KOPT-K1 (cell line): ENCODE measurements around the gene PRKN.
"Not testable (repeated sequence)": the region's sequence is repeated elsewhere in the genome, so short reads cannot be mapped to it uniquely, and the experiment has no call there.

Experiments
- H3K27ac ChIP-seq: fragments of 200-600 bp; sonication (generic); 2 replicates; pipeline ENCODE4 v1.5.1; 2016; ENCODE audit warnings: antibody characterized with exemption, mild to moderate bottlenecking, low read depth, low read length; ENCODE audit not compliant: poor library complexity, severe bottlenecking
- H3K36me3 ChIP-seq: fragments of 200-600 bp; sonication (generic); 2 replicates; pipeline ENCODE4 v1.5.1; 2017; ENCODE audit warnings: antibody characterized with exemption, mild to moderate bottlenecking, low read length, moderate library complexity; ENCODE audit not compliant: insufficient read depth
- H3K9me3 ChIP-seq: fragments of 200-600 bp; sonication (generic); 2 replicates; pipeline ENCODE4 v1.5.1; 2017; ENCODE audit warnings: antibody characterized with exemption, low read length, mild to moderate bottlenecking; ENCODE audit not compliant: insufficient read depth, poor library complexity, severe bottlenecking

Gene PRKN

DNA sequence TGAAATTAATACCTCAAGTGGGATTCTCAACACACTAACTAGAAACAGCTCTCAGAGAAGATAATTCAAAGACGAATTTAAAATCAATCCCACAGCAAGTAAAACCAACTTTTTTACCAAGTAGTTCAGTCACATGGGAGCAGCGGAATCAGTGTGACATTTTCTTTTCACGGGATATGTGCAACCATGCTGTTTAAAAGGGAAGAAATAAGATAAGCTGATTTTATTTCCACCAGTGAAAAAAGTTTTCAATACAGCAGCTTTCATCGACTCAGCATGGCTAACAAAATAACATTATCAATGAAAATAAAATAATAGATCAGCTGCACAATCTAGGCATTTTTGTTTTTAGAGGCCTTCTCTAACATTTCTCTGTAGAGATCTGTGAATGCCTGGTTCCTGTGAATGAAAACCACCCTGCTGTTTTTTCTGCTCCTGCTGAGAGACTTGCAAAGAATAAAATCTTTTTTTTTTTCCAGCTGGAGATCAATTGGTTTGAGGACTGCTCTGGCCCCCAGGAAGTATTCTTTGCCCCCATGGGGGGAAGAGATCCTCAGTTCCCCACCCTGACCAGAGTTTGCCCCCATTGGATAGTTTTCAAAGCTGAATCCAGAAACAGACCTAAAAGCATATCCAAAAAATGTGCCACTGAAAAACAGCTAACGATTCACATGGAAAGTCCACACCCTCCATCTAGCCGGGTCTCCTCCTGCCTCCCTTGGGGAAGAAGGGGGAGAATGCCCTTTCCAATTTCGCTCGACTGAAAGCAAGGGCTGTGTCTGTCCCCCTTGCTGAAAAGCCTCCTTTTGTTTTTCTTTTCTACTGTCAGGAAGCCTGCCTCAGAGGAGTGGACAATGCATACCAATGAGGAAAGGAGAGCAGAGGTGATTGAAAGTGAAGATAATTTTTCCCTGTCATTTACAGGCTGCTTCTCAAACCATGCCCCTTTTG lies 317.6 kb downstream of the PRKN start:
- no peaks in the 10 kb centered on the region for H3K36me3 ChIP-seq
- no peak overlapping the region for H3K27ac ChIP-seq
- H3K9me3 ChIP-seq = no peaks in the 10 kb centered on the region

DNA sequence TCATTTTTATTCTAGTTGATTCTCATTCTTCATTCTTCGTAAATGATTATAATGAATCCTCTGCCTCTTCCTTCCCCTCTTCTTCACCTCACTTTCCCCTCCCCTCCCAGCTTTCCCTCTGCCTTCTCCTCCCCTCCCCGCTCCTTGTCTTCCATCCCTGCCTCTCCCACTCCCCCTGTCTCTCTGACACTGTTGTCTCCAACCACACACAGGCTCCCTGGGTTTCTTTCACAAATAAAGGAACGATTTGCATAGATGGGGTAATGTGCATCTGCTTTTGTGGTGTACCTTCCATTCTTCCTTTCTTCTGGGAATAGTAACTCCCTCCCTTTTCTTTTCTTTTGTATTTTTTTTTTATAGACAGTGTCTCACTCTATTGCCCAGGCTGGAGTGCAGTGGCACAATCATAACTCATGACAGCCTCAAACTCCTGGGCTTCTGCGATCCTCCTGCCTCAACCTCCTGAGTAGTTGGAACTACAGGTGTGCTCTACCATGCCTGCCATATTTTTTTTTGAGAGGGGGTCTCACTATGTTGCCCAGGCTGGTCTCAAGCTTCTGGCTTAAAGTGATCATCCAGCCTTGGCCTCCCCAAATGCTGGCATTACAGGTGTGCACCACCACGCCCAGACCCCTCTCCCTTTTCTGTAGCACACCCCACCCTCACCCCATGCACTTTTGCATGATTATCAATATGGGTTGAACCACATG lies 318.6 kb downstream of the PRKN start:
- no peak overlapping the region for H3K27ac ChIP-seq
- H3K9me3 ChIP-seq = no peaks in the 10 kb centered on the region
- no peaks in the 10 kb centered on the region for H3K36me3 ChIP-seq

DNA sequence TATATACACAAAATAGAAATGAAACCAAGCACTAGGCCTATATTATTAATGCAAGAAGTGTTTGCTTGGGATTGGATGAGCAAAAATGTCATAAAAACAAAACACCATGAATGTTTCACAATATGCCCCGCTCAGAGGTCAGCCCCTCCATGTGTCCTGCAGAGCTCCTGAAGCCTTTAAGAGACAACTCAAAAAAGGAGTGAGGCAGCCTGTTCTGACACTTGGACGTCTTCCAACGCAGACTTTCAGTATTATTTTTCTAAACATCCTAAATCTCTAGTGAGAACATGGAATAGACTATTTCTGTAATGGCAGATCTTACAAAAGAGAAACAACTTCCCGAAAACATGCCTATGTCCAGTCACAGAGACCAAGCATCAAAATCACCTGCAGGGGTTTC lies 322.6 kb downstream of the PRKN start:
- Histone ChIP-seq H3K9me3 (no peaks in the 10 kb centered on the region), H3K36me3 (no peaks in the 10 kb centered on the region), H3K27ac (no peak overlapping the region)

DNA sequence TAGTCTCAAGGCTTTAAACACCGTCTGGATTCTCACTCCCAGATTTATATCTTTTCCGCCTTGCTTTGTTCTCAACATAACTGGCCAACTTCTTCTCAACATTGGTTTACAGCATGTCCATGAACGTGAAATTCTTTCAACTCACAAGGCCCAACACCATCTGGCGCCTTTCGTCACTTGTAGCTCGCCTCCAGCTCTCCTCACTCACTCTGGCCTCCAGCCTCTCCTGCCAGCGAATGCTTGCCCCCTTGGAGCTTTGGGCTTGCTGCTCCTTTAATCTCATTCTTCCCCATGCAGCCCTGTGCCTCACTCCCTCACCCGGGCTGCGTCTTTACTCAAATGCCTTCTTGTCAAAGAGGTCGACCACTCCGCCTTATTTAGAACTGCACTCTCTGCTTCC lies 324.5 kb downstream of the PRKN start:
- Histone ChIP-seq H3K36me3 (no peaks in the 10 kb centered on the region), H3K9me3 (no peaks in the 10 kb centered on the region)

DNA sequence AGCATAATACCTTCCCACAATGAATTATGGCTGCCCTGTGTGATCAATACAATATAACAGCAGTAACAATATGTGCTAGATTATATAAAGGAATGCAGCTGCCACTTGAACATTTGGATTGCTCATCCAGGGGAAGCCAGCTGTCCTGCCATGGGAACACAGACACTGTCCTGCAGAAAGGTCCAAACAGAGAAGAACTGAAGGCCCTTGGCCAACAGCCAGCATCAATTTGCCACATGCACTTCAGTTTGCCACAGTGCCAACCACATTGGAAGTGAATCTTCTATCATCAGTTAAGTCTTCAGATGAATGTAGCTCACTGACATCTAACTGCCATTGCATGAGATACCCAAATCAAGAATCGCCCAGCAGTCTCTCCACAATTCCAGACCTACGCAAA lies 332.4 kb downstream of the PRKN start:
- Histone ChIP-seq H3K27ac (no peak overlapping the region), H3K9me3 (no peaks in the 10 kb centered on the region), H3K36me3 (no peaks in the 10 kb centered on the region)

More for the DNA sequence above, 324.5 kb downstream of the PRKN start:
- H3K27ac ChIP-seq = no peak overlapping the region

DNA sequence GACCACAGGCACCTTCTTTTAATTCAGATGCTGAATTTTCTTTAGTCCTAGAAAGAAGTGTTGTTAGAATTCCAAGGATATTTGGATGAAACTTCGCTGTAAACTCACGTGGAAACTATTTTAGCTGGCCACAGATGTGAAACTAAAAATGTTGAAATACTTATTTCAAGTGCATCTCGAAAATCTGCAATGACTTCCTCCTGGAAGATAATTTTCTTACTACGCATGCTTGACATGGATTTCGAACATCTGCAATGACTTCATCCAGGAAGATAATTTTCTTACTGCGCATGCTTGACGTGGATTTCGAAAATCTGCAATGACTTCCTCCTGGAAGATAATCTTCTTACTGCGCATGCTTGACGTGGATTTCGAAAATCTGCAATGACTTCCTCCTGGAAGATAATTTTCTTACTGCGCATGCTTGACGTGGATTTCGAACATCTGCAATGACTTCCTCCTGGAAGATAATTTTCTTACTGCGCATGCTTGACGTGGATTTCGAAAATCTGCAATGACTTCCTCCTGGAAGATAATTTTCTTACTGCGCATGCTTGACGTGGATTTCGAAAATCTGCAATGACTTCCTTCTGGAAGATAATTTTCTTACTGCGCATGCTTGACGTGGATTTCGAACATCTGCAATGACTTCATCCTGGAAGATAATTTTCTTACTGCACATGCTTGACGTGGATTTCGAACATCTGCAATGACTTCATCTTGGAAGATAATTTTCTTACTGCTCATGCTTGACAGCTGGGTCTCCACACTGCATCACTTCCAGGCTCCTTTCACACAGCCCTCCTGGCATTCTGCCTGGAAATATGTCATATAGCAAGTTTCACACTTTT lies 336.4 kb downstream of the PRKN start:
- not testable (repeated sequence) for H3K36me3 ChIP-seq, H3K9me3 ChIP-seq, H3K27ac ChIP-seq

DNA sequence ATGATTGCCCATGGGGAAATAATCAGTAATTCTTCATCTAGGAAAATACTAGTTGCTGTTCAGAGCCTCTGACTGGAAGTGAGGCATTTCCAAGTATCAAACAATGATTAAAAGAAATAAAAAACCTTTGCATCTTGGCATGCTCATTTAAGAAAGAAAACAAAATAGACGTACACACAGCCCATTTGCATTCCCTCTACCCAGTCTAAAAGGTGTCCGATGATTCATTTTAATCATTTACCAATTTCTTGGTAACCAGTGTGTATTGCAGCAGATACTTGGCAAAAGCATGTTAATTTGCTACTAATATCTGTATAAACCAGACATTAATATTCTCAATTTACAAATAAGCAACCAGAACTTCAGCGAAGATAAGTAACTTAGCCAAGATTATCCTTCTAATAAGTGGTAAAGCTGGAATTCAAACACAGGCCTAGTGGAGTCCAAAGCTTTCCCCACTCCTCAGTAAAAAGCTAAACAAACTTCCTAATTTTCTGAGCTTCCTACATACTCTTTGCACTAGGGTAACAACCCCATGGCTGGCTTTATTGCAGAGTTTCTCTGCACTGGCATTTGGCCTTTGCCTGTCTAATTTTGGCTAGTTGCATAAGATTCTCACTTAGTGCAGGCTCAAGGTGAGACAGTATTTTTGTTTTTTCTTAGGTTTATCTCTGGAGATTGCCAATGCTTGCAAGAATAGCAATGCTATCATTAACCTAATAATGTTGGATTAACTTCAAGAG lies 338.1 kb downstream of the PRKN start:
- H3K9me3 ChIP-seq = no peaks in the 10 kb centered on the region
- H3K27ac ChIP-seq = no peak overlapping the region
- no peaks in the 10 kb centered on the region for H3K36me3 ChIP-seq

DNA sequence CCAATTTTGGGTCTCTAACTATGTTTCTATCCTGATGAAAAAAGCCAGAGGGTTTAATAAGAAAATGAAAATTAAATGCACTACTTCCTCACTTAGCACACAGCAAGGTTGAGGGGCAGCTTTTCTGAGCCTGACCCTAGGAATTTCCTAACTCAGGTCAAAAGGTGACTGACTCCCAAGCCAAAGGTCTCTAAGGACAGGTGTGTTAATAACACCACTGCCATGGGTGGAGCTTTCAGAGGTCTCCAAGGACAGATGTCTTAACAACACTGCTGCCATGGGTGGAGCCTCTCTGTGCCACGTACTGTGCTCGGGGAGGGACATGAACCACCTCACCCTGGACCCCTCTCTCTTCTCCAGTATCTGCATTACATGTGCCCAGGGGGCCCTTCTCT lies 339.2 kb downstream of the PRKN start:
- Histone ChIP-seq H3K36me3 (no peaks in the 10 kb centered on the region), H3K9me3 (no peaks in the 10 kb centered on the region), H3K27ac (no peak overlapping the region)

DNA sequence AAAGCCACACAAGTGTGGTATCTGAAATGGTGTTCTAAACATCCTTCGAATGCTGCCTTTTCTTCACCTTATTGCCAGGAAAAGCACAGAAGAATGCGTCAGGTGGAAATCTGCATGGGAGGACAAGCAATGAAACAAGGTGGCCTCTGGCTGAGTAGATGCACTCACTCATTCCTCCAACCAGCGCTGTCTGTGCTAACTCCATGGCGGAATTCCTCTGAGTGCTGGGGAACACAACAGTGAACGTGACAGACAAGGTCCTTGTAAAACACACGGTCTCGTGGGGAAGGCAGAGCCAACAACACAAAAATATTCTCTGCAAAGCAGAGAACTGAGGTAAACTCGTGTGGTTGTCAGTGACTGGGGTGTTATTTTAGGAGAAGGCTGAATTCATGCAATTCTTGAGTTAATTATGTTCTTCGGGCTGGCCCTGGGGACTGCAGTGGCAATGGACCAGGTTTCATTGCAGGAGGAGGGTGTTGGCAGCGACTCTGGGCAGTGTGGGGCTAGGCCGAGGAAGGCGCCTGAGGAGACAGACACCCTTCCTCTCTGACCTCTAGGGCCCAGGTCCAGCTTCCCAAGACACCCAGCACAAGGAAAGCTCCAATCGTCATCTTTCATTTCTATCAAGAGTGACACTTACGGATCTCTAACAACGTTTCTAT lies 339.7 kb downstream of the PRKN start:
- Histone ChIP-seq H3K9me3 (no peaks in the 10 kb centered on the region), H3K36me3 (no peaks in the 10 kb centered on the region)

DNA sequence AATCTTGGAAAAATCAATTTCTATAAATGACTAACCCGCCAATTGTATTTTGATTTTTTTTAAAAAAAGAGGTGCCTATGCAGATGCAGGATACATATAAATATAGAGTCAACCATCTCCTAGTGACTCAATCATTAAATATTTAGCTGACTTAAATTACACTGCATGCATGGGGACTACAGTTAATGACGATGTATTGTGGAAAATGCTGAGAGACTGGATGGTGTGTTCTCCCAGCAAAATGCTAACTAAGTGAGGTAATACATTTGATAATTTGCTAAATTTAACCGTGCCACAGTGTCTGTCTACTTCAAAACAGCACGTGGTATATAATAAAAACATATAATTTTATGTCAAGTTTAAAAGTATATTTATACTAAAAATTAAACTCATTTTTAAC lies 341.6 kb downstream of the PRKN start:
- no peak overlapping the region for H3K27ac ChIP-seq
- H3K36me3 ChIP-seq = no peaks in the 10 kb centered on the region

More for the DNA sequence above, 339.7 kb downstream of the PRKN start:
- H3K27ac ChIP-seq = no peak overlapping the region

DNA sequence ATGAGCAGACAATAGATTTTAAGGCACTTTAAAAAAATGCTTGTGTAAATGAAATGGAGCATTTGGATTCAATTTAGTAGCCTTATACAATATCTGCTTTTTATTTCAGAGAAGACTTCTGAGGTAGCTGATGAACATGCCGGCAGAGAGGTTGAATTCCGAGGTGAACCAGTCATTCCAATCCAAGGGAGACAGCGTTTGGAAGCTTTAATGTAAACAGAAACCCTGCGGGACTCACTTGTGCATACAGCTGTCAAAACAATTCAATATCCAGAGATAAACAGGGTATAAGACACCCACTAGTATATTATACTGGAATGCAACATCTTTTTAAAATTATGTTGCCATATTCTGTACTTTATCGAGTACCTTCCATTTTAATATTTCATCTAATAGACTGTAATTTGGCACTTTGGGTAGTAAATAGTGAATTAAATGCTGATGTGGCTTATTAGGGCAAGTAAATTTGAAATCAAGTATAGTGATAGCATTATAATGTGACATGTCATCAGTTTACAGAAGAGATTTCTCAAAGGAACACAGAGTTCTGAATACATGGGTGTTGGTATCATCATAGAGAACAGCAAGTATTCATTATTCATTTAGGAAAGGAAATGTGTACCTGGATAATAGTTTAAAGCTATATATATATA lies 347.7 kb downstream of the PRKN start:
- Histone ChIP-seq H3K27ac (no peak overlapping the region), H3K9me3 (no peaks in the 10 kb centered on the region), H3K36me3 (no peaks in the 10 kb centered on the region)

More for the DNA sequence above, 341.6 kb downstream of the PRKN start:
- no peaks in the 10 kb centered on the region for H3K9me3 ChIP-seq

DNA sequence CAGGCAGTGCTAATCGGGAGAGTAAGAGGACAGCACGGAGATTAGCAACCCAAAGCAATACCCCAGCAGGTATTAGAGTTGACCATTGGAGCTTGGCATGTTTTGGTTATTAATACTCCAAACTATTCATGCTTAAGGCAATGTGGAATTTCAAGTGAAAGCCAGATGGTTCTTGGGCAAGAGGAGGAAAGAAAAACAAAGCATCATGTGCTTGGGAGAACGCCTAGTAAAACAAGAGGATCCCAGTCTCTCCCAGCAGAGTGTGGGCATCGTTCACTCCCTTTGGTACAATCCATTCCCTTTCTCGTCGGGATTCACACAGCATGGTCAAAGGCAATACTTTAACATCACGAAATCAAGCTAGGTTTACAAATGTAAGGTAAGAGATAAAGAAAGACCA lies 349.8 kb downstream of the PRKN start:
- no peak overlapping the region for H3K27ac ChIP-seq

DNA sequence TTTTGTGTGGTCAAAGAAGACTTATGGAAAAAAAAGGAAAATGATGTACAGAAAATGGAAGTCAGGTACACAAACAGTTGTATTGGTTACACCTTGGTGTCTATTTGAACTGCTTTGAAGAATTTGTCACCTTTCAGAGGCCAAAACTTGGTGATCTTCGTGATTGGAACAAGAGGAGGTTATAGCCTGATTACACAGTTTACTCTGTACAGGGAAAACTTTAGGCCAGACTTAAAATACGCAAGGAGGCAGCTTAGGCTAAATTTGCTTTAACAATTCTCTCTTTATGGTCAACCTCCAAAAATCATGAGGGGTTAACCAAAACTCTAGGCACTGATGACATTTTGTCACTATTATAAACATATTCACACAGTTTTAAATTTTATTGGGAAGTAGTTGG lies 353.7 kb downstream of the PRKN start:
- Histone ChIP-seq H3K36me3 (no peaks in the 10 kb centered on the region), H3K9me3 (no peaks in the 10 kb centered on the region), H3K27ac (no peak overlapping the region)

More for the DNA sequence above, 349.8 kb downstream of the PRKN start:
- no peaks in the 10 kb centered on the region for H3K36me3 ChIP-seq
- H3K9me3 ChIP-seq = no peaks in the 10 kb centered on the region
